ENCODE data around the gene CEBPE. TPM values are rescaled to one million over a fixed set of nuclear protein-coding genes. Genes with fewer than 3 reads are reported as not detected.

CEBPE gene
- total RNA-seq, 2 donors from 2014 or later = not detected

DNA sequence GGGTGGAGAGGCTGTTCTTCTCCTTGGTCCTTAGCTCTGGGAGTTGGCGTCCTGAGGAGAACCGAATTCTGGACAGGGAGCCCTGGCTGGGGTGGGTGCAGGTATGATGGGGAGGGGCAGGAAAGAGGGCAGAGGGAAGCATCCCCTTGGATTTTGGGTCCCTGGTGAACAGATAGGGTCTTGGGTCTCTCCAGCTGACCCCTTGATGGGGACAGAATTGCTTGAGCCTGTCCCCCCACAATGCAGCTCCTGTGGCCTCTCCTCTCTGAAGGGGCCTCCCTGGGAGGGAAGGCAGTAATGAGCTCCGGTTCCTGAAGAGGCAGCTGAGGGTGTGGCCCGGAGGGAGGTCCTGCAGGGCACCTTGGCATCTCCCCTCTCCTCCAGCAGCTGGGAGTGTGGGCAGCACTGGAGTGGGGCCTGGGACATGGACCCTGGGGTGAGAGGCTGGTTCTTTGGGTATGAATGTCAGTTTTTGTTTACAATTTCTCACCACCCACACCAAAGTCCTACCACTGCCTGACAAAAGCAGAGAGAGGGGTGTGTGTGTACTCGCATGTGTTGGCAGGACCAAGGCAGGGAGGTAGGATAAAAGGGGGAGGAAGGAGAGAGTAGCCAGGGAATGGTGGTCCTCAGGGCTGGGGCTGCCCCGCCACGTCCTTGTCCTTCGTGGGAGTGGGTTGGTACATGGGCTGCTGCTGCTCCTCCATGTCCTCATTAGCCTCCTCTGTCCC is 7.7 kb upstream of the CEBPE start:
- 77 to 89% methylated on average over 5 to 8 of the region's 8 CpGs for whole genome bisulfite sequencing, 2 donors
- TF ChIP-seq, protein P1, sequence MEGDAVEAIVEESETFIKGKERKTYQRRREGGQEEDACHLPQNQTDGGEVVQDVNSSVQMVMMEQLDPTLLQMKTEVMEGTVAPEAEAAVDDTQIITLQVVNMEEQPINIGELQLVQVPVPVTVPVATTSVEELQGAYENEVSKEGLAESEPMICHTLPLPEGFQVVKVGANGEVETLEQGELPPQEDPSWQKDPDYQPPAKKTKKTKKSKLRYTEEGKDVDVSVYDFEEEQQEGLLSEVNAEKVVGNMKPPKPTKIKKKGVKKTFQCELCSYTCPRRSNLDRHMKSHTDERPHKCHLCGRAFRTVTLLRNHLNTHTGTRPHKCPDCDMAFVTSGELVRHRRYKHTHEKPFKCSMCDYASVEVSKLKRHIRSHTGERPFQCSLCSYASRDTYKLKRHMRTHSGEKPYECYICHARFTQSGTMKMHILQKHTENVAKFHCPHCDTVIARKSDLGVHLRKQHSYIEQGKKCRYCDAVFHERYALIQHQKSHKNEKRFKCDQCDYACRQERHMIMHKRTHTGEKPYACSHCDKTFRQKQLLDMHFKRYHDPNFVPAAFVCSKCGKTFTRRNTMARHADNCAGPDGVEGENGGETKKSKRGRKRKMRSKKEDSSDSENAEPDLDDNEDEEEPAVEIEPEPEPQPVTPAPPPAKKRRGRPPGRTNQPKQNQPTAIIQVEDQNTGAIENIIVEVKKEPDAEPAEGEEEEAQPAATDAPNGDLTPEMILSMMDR (IDR thresholded peaks at IDR 0.05) = no peak
- TF ChIP-seq POLR2A (IDR thresholded peaks at IDR 0.05) = no peak
- intact Hi-C loops (cut with DNase I) = no loop called here
- no peak for ATAC-seq
- H3K4me1 ChIP-seq = peaks cover 9% of the 10 kb centered on the region
- H3K4me3 ChIP-seq = no peak overlapping the region
- H3K27me3 ChIP-seq = no peaks in the 10 kb centered on the region
- H3K27ac ChIP-seq = no peak overlapping the region
- H3K36me3 ChIP-seq (replicated peaks in 1 of 2; ENCODE audit: insufficient read depth in 1 of 2, low read depth in 2 of 2) = no peaks in the 10 kb centered on the region
- no peaks in the 10 kb centered on the region for H3K9me3 ChIP-seq
- DNase-seq = no peak

DNA sequence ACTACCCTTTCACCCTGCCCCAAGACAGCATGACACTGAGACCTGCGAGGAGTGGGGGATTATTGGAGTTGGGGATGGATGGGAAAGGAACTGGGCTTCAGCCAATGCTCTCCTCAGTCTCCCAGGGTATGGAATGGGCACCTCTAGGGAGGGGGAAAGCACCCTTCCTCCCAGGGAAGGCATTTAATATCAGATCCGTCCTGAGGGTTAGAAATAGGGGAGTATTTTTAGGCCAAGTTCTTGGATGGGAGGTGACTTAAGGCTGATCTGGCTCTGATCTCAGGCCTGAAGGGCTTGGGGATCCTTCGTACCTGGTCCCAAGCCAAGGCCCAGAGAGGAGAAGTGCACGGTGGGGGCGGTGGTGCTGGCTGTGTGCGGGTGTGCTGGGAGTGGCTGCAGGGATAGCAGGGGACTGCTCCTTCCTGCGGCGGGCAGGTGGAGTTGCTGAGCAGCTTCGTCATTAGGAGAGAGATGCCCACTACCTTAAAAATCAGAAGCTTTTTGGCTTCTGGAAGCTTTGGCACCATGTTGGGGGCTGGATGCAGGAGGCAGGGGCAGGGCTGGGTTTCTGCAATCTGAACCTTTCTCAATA is 7.0 kb upstream of the CEBPE start:
- no peak for DNase-seq
- TF ChIP-seq, protein P1 (IDR thresholded peaks at IDR 0.05) = no peak
- no peak for TF ChIP-seq POLR2A (IDR thresholded peaks at IDR 0.05)
- intact Hi-C loops (cut with DNase I) = no loop called here
- no peaks in the 10 kb centered on the region for H3K27me3 ChIP-seq
- no peak overlapping the region for H3K27ac ChIP-seq
- no peaks in the 10 kb centered on the region for H3K9me3 ChIP-seq
- ATAC-seq = no peak
- WGBS, 2 donors = 69 to 73% methylated on average over 8 to 9 of the region's 9 CpGs
- H3K36me3 ChIP-seq (replicated peaks in 1 of 2; ENCODE audit: insufficient read depth in 1 of 2, low read depth in 2 of 2) = no peaks in the 10 kb centered on the region
- H3K4me1 ChIP-seq = peaks cover 9% of the 10 kb centered on the region
- no peak overlapping the region for H3K4me3 ChIP-seq

DNA sequence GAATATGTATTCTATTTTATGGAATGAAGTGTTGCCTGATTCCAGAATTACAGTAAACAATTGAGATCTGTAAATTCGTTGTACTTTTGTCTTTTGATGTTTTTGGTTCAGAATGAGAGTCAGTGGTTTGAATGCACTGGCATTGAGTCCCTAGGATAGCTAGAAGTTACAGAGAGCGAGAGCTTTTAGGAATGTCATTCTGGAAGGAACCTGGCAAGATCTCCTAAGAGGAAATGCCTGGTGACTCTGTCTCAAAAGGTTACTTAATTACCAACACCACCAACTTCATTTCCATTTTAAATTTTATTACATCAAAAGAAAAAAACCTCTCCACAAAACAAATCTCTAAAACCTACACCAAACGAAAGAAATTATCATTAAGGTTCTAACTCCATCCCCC is 6.0 kb upstream of the CEBPE start:
- TF ChIP-seq, protein P1 (IDR thresholded peaks at IDR 0.05) = no peak
- TF ChIP-seq POLR2A (IDR thresholded peaks at IDR 0.05) = no peak
- ATAC-seq (no peak), DNase-seq (no peak)
- 52 to 55% methylated on average over 3 of the region's 3 CpGs for WGBS, 2 donors
- H3K4me3 ChIP-seq = no peak overlapping the region
- peaks cover 9% of the 10 kb centered on the region for H3K4me1 ChIP-seq
- no peak overlapping the region for H3K27ac ChIP-seq
- no peaks in the 10 kb centered on the region for H3K36me3 ChIP-seq (replicated peaks in 1 of 2; ENCODE audit: insufficient read depth in 1 of 2, low read depth in 2 of 2)
- H3K9me3 ChIP-seq = no peaks in the 10 kb centered on the region
- intact Hi-C loops (cut with DNase I) = no loop called here
- no peaks in the 10 kb centered on the region for H3K27me3 ChIP-seq

DNA sequence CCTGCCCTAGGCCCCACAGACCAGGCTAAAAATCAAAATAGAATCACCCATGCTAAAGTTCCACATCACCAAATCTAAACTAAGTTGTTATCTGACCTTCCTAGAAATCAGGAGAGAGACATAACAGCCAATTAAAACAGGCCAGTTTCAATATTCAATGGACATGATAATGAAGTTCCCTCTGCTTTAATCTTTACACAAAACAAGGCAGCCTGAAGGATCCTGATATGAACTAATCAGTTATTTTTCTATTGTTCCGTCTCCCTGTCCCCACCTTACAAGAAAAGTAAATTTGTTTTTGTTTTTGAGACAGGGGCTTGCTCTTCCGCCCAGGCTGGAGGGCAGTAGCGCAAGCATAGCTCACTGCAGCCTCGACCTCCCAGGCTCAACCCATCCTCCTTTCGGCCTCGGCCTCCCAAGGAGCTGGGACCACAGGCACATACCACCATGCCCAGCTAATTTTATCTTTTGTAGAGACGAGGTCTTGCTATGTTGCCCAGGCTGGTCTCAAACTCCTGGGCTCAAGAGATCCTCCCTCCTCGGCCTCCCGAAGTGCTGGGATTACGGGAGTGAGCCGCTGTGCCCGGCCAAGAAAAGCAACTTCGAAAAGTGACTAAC is 5.4 kb upstream of the CEBPE start:
- H3K4me1 ChIP-seq = peaks cover 9% of the 10 kb centered on the region
- intact Hi-C loops (cut with DNase I) = no loop called here
- ATAC-seq (no peak), DNase-seq (no peak)
- H3K4me3 ChIP-seq = no peak overlapping the region
- H3K36me3 ChIP-seq (replicated peaks in 1 of 2; ENCODE audit: insufficient read depth in 1 of 2, low read depth in 2 of 2) = no peaks in the 10 kb centered on the region
- TF ChIP-seq, protein P1 (IDR thresholded peaks at IDR 0.05) = no peak
- no peak for TF ChIP-seq POLR2A (IDR thresholded peaks at IDR 0.05)
- H3K27ac ChIP-seq = no peak overlapping the region
- WGBS, 2 donors = 85 to 89% methylated on average over 11 to 13 of the region's 13 CpGs
- H3K27me3 ChIP-seq = no peaks in the 10 kb centered on the region
- H3K9me3 ChIP-seq = no peaks in the 10 kb centered on the region

Measured in body of pancreas (tissue), 4 donors.